ENCODE results near the gene FAM9C.
"Not testable (repeated sequence)": the region's sequence is repeated elsewhere in the genome, so short reads cannot be mapped to it uniquely, and the experiment has no call there.

Gene FAM9C

DNA sequence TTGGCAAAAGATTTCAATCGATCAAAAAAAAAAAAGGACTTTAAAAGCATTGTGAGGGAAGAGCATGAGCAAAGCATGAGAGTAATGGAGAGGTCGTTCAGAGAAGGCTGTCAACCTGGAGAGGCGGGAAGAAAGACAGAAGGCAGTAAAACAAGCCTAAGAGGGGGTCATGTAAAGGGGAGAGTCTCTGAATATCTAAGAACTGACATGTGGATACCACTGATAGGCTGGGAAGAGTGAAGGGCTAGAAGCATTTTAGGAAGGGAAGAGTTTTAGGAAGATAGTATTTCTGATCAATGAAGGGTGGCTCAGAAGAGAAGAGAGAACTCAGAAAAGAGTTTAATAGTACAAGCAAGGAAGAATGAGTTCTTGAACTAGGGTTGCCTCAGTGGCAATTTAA, 7.5 kb downstream of the FAM9C start:
- DNase-seq, result no peak

DNA sequence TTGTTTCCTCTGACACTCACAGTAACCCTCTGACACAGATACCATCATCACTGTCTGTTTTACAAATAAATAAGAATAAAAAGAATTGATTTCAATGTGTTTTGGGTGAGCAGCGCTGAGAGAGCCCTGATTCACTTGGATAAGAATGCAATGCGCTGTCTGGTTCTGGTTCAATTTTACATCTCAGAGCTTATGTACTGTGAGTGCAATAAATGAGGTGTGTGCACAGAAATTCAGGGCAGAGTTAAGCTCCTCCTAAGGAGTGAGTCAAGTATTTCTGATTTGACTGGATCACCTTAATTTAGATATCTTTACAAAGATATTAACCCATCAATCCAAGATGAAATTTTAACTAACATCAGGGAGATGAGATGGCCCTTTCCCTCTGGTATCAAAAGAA, 11.2 kb downstream of the FAM9C start:
- no peak for DNase-seq

DNA sequence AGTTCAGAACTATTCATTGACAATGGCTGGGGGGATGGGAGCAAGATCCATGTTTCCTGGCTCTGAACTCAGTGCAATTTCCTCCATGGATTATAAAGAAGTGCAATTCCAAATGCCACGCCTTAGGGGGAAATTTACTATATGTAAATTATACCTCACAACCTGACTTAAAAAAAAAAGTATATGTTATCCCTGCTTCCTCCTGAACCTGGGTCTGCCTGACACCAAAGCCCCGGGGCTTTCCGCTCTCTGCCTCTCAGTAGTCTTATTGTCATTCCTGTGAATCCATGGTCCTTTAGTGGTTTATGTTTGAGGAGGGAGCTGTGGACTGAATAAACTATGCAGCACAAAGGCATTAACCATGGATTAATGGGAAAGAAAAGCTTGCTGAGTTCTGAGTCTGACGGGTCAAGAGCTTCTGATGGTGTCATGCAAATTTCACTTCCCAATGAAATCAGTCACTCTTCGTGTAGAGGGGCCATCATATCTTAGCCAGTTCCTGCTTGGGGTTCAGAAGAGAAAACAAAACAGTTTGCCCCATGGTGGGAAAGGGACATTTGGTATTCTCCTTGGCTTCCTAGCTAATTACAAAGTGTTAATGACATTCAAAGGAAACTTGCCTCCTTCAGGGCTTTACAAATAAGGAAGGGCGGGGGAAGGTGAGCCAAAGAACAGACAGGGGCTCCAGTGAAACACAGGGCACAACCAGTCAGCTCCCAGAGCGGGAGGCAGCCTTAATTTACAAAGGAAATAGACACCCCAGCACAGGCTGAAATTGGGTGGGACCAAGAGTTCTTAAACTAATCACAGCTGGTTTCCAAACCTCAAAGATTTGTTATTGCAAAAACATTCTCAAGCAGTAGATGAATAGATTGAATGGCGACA, 14.3 kb downstream of the FAM9C start:
- peak in 1 of 2 donors; percentile 41 for DNase-seq

DNA sequence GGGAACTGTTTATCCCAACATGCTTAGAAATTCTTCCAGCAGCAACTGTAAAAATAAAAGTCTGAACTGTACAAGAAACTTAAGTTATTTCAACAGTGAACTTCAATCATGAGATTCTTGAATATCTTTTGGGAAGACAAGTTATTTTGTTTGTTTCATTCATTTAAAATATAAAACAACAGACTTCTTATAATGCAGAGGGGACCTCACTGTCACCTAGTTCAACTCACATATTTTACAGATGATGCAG, 14.9 kb downstream of the FAM9C start:
- no peak for DNase-seq

DNA sequence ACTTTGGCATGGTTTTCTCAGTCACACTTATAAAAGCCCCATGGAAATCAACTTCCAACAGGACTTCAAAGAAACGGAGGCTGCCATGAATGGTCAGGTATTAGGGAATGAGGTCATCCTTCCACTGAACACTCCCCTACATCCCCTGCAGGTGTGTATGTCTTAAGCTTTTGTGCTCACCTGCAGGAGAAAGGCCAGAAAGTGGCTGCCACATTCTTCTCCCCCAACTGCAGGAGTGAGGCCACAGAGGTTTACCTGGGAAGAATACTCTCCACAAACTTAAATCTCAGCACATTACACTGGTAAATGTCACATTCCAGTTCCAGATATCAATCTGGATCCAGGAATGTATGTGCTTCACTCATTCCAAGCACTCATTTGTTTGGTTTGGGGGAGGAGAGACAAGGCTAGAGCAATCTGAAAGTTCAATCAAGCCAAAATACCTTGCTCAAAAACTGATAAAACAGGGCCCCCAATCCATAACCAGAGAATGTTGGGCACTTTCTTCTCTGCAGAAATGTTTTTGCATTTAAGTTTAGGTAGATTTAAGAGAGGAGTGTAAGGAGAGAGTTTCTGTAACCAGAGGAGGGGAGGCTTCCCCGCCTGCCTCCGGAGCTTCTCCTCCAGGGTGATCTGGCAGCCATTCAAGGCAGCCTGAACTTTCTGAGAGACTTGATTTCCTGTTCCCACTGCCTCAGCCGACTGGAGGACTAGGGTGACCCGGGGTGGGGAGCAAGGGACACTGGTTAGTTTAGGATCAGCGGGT, 15.4 kb downstream of the FAM9C start:
- DNase-seq, result no peak

DNA sequence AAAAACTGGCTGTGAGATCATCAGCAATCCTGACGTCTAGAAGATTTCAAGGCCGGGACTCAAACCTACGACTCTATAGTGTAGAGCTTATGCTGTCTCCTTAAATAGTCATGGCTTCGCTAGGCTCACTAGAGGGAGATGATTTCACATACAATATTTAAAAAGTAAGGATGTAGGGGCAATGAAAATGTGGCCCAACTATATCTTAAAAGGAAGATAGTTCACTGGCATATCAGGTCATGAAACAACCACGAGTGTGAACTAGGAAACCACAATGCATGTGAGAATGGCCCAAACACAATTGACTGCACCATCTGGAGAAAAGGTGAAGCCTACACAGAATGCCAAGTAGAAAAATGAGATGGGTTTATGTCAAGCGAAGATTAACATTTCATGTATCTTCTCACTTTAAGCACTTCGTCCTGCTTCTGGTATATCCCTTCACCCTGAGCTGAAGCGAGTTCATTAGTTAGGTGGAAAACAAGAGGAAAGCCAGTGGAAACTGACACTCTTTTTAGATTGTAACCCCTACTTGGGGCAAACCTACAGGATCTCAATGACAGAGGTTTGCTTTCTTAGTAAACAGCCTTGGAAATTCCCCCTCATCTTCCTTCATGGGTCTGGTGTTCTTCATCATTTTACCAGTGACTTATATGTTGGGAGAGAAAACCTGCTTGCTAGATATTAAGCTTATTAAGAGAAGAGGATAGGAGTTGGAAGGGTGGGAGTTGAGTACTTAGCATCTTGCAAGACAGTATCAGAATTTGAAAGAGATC, 17.4 kb downstream of the FAM9C start:
- DNase-seq, result peak in 1 of 2 donors; percentile 41

DNA sequence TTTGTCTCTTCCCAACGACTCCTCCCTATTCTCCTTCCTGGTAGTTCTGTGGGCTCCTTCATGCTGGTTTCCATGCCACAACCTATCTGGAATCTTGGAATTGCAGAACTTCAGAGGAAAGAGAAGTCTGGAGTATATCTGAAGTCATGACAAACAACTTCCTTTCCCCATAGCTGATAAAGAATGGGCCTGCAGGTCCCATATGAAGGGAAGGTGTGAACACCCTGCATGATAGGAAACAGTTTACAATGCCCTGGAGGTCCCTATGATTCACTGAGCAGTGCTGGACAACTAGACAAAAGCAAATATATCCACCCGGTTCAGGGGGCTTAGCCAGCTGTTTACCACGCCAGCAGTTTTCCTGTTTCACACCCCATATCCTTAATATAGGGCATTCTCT, 19.4 kb downstream of the FAM9C start:
- no peak for DNase-seq

DNA sequence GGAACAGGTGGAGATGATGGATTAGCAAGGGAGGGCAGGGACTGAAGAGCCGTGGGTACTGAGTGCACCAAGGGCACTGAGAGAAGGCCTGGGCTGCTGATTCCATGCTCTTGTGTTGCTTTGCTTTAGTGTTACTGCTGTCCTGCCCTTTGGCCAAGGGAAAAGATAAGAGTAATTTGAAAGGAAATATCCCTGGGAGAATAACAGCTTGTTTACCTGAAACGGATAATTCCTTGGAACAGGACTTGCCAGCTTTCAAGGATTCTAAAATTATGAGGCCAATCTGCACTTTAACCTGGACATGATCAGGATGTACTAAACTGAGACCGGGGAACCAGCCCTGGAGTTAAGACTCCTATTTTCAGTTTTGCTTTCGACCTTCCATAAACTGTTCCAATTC, 20.4 kb downstream of the FAM9C start:
- no peak for DNase-seq

DNA sequence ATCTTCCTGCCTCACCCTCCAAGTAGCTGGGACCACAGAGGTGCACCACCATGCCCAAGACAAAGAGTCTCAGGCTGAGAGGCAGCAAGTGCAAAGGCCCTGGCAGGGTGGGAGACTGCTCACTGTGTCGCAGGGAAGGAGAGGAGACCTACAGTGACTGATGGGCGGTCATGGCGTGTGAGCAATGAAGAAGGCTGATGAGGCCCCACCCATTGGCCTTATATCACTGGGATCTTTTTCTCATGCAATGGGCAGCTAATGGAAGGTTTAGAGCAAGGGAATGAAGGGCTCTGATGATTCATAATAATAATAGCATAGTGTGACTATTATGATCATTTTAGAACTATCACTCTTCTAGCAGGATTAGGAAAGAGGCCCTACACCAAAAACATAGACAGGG, 20.9 kb downstream of the FAM9C start:
- DNase-seq, result no peak

DNA sequence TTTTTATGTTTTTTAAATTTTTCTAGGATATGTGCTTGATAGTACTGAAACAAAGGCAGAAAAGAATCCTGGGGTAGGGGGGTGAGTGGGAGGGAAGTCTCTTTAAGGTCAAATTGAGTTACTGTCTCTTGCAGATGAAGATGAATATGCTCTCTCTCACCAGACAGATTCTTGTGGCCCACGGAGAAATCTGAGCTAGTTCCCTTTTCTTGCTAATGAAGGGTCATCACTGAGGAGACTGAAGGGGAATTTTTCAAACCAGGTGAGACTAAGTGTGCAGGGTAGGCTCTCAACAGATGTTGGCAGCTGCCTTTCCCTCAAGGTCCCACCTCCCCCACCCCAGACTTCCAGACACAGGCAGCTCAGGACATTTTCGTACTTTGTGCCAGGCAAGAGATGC, 21.5 kb downstream of the FAM9C start:
- no peak for DNase-seq

DNA sequence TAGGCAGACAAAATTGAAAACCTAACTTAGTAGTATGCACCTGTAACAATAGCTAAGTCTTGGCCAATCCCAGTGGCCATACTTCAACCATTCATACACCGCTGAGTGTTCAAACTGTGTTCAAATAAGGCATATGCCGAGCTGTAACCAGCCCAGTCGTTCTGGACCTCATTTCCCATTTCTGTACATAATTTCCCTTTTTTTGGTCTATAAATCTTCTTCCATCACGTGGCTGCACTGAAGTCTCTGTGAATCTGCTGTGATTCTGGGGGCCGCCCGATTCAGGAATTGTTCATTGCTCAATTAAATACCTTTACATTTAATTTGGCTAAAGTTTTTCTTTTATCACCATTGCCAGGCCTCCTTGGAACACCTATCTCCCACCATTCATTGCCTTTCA, 27.7 kb downstream of the FAM9C start:
- not testable (repeated sequence) for DNase-seq

DNA sequence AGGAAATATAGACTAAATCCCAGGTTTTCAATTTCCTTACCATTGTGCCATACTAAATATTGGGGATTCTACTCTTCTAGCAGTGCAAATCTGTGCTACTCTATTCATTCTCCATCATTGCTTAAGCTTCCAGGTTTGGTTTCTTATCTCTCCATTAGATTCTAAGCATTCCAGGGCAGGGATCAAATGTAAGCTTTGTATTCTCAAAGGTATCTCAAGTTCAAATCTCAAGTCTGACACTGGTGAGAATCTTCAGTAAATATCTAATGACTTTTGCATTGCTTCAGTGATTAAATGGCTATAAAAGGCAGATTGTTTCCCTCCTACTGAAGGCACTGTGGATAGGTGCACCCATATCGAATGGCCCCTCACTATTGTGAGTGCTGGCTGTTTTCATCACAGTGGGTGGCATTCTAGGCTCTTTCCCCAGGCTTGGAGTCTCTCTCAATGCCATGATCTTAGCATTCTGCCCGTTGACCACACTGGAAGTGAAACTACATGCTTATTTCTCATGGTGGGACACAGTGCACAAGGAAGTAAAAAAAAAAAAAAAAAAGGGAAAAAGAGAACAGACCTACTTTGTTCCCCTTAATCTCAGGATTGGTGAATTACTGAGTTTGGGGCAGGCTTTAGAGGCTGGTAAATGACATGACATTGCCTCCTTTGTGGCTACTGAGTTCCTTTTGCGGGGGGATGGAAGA, 28.7 kb downstream of the FAM9C start:
- DNase-seq, result no peak

DNA sequence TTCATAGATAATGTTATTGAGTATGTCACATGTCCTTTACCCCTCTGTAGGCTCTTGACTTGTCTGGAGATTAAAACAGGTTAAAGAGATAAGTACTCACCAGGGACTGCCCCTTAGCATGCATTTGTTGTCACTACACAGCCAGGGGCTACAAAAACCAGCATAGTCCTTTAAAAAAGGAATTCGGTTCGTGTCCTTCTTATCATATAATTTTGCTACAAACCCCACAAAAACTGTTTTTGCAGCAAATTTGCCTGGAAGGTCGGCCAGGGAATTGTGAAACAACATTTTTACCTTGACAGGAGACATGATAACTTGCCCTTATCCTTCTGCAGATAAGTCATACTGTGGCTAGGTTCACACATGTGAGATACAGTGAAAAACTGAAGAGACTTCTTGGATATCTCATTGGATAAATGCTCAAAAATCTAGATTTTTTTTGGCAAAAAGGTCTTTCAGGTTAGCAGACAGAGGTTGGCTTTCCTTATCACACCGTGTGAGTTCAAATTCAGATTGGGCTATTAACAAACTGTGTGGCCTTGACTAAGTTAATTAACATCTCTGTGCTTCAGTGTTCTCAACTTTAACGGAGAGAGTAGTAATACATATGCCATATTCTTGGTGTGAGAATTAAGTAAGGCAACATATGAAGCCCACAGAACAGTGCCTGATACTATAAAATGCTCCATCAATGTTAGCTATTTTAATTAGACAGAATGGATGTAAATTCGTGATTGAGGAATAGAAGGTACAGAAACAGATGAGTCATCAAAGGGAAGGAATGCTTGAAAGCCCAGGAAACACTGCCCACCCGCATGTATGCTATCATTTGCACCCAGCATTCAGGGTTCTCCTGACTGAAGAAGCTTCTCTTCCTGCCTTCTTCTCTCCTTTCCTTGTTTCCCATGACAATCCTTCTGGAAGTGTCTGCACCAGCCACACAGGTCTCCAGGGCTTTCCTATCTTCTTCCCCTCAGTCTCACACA, 30.0 kb downstream of the FAM9C start:
- no peak for DNase-seq

DNA sequence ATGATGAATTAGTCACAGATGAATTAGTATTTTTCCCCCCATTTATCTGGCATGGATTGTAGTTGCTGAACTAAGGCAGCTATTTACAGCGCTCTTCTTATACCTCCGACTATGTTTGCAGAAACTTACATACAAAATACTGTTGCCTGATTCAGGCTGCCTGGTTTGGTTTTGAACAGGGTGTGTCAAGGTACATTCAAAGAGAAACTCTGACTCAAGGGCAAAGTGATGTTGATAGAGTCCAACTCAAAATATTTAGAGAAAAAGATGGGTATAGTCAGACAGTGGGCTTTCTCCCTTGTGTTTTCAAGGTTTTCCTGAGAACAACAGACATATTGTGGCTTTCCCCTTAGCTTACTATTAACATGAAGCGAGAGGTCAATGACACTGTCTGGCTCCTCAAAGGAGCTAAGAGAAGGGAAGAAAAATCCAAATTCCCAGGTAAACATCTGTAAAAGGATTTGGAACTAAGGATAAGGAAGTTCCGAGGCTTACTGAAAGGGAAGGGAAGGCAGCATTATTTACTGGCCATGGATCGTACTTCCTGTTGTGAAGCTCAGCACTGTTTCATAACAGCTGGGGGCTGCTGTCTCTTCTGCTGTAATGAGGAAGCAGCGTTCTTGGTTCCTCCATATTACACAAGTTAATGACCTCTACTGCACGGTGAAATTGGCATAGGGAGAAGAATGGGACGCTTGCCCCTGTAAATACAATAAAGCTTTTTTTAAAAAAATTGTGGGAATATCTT, 30.9 kb downstream of the FAM9C start:
- DNase-seq, result peak; percentile 52 to 59

DNA sequence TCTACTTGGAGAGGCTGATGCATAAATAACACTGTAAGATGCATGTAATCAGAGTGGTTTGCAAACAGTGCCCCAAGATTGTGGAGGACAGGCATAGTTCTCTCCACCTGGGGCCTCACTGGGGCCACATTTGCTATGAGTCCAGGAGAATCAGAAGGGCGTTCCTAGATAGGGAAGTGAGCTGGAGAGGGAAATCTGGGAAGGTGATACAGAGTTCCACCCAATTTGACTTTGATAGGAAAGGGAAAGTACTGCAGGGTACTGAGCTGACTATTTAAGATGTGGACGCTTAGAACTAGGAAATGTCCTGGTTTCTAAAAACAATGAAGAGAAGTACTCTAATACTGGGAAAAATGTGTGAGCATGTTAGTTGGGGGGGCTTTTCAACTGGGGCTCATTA, 33.9 kb downstream of the FAM9C start:
- DNase-seq, result no peak

DNA sequence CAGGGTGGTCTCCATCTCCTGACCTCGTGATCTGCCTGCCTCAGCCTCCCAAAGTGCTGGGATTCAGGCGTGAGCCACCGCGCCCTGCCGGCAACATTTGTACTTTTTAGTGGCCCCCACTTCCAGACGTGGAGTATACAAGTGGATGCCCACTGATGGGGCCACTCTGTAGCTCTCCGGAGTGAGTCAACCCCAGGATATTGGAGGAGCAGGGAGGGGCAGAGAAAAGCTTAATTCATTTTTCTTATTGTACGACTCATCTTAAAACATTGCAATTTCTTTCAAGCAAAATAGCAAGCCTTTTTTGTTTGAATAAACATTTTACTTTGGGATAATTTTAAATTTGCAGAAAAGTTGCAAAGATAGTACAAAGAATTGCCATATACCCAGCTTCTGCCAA, 34.6 kb downstream of the FAM9C start:
- DNase-seq, result no peak

DNA sequence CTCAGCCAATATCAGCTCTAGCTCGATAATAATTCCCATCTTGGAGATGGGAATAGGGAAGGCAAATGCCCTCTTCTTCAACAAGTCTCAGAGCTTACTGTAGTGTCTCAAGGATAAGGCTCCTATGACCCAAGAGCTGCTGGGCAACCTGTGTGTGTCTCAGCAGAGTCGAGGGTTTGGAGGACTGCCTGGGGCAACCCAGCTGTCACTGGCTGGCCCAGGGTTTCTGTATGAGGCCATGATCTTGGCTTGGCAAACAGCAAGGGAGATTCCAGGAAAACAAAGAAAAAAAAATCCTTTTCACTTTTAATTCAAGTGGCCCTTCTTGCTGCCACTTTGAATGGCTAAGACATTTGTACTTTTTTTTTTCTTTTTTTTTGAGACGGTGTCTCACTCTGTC, 35.1 kb downstream of the FAM9C start:
- no peak for DNase-seq

DNA sequence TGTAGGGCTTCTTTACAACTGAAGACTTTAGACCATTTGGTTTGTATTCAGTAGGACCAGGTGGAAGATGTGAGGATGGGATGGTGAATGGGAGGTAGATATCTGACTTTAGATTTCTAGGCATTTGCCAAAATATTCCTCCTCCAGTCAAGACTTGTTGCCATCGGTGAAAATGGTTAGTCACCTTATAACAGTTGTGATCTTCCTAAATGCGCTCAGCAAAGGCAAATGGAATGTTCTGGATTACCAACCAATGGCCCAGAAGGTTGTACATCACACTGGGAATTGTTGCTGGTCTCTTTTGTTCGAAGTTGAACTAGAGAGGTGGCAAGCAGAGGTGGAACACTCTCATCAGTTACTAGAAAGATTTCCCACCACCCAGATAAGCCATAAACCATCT, 35.6 kb downstream of the FAM9C start:
- DNase-seq, result no peak

DNA sequence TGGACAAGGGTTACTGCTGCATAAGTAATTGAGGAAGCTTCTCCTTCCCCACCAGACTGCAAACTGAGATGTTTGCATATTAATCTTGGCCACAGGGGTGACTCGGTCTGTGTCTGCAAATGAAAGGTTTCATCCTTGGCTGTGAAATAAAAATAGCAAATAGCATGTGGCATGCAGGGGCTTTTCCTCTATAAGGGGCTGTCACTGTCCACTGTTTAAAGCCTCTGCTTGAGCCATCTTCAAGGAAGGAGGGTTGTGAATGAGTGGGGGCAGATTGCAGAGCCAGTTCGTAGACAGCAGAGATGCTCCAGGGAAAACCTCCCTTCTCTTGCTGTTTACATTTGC, 36.3 kb downstream of the FAM9C start:
- DNase-seq, result no peak

DNA sequence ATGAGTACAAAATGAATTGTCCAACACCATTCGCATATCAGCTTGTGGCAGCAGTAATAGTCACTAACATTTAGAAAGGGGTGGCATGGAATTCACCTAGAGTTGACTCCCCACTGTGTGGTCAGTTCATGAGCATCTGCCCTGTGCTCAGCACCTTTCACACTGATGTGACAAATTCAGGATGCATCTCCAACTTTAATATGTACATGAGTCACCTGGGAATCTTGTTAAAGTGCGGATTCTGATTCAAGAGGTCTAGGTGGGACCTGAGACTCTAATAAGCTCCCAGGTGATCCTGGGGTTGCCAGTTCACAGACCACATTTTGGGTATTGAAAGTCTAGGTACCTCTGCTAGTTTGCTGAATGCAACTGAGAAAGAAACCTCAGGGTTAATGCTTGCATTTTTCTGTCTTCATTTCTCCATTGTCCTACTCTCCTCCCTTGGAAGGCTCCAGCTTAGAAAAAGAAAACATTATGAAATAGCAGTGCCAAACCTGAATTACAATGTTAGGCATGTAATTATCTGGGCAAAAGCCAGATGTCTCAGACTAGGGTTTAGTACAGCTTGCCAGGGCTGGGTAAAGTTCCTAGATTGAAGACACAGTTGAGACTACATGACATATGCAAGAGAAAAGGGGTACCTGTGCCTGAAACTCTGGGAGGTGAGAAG, 36.8 kb downstream of the FAM9C start:
- no peak for DNase-seq
